ENCODE data around the gene ABCA3. TPM values are rescaled to one million over a fixed set of nuclear protein-coding genes. Genes with fewer than 3 reads are reported as not detected.

The ABCA3 gene
- total and polyA plus RNA-seq, 2 of the 8 experiments (the other 6 are each of a cell fraction or from before 2014, with no cell fraction given), result 5.7 to 7.9 TPM

- TF ChIP-seq RBBP5 (IDR thresholded peaks at IDR 0.05; ENCODE audit: borderline replicate concordance, low read depth, low read length) (no peak), EZH2 (IDR thresholded peaks at IDR 0.05; ENCODE audit: low read depth, low read length, severe bottlenecking) (no peak), CHD1 (IDR thresholded peaks at IDR 0.05; ENCODE audit: low read depth, low read length) (no peak), RFX5 (IDR thresholded peaks at IDR 0.05; ENCODE audit: borderline replicate concordance, low read depth, low read length) (no peak), JUN (IDR thresholded peaks at IDR 0.05; ENCODE audit: low read depth, low read length) (no peak), SRF (IDR thresholded peaks at IDR 0.05; ENCODE audit: low read depth, low read length) (no peak)
Measured at GRCh38 chr16:2289282-2289681, 51.2 kb downstream of the ABCA3 start (continued).

Data from H1 (cell line).